Purkinje cell (primary cell): Measurements from ENCODE around the gene OTOS. TPM values are rescaled to one million over a fixed set of nuclear protein-coding genes. Genes with fewer than 3 reads are reported as not detected.

Source experiments
- polyA plus RNA-seq: library from polyadenylated mRNA; unstranded; fragments of >200 nt; fragmentation: Nextera tagmentation; gene quantifications from 2 replicates; pipeline ENCODE4 v1.2.1, GENCODE V29; 2014

OTOS gene
- polyA plus RNA-seq: not detected in 2 replicates

GRCh38 chr2:240140511-240140910 is at the start of gene OTOS:
Gene OTOS, minus strand, starts transcription at chr2:240140658. Its CDS starts 332 bp downstream, at chr2:240140326.

GRCh38 chr2:240136013-240136670 is 4.3 kb downstream of the OTOS start, which contains the start of gene COPS9:
Gene COPS9, minus strand, starts transcription at chr2:240136305. Its CDS starts 21 bp downstream, at chr2:240136284.

Other genes with a start within 250 kb of the OTOS start
- 197 and 204 TPM in 2 replicates for gene NDUFA10, start 115.3 kb downstream of the OTOS start, polyA plus RNA-seq
- not detected in 2 replicates for gene OR6B2, start 110.2 kb downstream of the OTOS start, polyA plus RNA-seq
- not detected in 2 replicates for gene OR6B3, start 87.1 kb downstream of the OTOS start, polyA plus RNA-seq
- gene COPS9, start 4.4 kb downstream of the OTOS start, polyA plus RNA-seq: 601 and 611 TPM in 2 replicates